MM.1S (cell line): ENCODE results near the gene MAP3K20.

Experiments
- EZH2 ChIP-seq: fragments of 300-600 bp; sonication (generic); optimal IDR thresholded peaks from 2 replicates; pipeline ENCODE3; 2017; ENCODE audit warnings: low read depth, mild to moderate bottlenecking, antibody characterized with exemption, low read length, mixed read lengths
- EZH2phosphoT487 ChIP-seq: fragments of 300-600 bp; sonication (generic); IDR thresholded peaks from 2 replicates; pipeline ENCODE4 v1.6.1; 2018; ENCODE audit warnings: antibody characterized with exemption, low read length
- TF ChIP-seq, protein P1 (sequence below): fragments of 300-600 bp; sonication (generic); IDR thresholded peaks from 2 replicates; pipeline ENCODE4 v1.5.1; 2016; ENCODE audit warnings: antibody characterized with exemption, low read length, mixed read lengths

DNA sequence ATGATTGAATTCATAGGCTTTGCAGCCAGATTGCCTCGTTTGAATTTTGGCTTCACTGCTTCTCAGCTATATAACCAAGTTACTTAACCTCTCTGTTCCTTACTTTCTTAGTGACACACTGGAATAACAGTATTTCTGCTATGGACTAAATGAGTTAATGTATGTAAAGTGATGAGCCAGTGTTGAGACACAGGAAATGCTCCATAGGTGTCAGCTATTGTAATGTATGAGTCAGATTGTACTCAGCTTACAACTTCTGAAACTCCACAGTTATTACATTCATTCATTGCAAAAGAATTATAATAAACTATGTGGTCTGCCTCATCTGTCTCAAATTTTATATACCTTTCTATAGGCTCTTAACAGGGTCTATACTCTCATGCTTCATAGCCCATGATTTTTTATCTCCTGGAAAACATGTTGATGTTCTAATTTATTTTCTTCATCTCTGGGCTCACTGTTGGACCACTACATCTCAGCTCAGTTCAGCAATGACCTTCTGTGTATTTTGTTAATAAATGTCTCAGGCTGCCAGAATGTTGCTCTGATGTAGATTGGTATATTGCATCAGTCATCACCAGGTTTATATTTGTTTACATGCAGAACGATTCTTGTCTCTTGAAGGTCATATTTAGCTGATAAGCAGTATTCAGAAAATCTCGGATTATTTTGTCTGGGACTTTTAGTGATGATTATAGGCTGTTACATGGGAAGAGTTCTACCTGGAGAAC is 76.2 kb downstream of the MAP3K20 start:
- TF ChIP-seq EZH2 (no peak), EZH2phosphoT487 (no peak)
- TF ChIP-seq, protein P1, sequence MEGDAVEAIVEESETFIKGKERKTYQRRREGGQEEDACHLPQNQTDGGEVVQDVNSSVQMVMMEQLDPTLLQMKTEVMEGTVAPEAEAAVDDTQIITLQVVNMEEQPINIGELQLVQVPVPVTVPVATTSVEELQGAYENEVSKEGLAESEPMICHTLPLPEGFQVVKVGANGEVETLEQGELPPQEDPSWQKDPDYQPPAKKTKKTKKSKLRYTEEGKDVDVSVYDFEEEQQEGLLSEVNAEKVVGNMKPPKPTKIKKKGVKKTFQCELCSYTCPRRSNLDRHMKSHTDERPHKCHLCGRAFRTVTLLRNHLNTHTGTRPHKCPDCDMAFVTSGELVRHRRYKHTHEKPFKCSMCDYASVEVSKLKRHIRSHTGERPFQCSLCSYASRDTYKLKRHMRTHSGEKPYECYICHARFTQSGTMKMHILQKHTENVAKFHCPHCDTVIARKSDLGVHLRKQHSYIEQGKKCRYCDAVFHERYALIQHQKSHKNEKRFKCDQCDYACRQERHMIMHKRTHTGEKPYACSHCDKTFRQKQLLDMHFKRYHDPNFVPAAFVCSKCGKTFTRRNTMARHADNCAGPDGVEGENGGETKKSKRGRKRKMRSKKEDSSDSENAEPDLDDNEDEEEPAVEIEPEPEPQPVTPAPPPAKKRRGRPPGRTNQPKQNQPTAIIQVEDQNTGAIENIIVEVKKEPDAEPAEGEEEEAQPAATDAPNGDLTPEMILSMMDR: no peak
